NCI-H1048 (cell line): Measurements from ENCODE around the gene MRC2.
"Not testable (repeated sequence)": the region's sequence is repeated elsewhere in the genome, so short reads cannot be mapped to it uniquely, and the experiment has no call there.

Experiments used
- DNase-seq: peaks from one replicate; lab custom pipeline; 2025; lab: John Stamatoyannopoulos, UW

MRC2 gene, protein sequence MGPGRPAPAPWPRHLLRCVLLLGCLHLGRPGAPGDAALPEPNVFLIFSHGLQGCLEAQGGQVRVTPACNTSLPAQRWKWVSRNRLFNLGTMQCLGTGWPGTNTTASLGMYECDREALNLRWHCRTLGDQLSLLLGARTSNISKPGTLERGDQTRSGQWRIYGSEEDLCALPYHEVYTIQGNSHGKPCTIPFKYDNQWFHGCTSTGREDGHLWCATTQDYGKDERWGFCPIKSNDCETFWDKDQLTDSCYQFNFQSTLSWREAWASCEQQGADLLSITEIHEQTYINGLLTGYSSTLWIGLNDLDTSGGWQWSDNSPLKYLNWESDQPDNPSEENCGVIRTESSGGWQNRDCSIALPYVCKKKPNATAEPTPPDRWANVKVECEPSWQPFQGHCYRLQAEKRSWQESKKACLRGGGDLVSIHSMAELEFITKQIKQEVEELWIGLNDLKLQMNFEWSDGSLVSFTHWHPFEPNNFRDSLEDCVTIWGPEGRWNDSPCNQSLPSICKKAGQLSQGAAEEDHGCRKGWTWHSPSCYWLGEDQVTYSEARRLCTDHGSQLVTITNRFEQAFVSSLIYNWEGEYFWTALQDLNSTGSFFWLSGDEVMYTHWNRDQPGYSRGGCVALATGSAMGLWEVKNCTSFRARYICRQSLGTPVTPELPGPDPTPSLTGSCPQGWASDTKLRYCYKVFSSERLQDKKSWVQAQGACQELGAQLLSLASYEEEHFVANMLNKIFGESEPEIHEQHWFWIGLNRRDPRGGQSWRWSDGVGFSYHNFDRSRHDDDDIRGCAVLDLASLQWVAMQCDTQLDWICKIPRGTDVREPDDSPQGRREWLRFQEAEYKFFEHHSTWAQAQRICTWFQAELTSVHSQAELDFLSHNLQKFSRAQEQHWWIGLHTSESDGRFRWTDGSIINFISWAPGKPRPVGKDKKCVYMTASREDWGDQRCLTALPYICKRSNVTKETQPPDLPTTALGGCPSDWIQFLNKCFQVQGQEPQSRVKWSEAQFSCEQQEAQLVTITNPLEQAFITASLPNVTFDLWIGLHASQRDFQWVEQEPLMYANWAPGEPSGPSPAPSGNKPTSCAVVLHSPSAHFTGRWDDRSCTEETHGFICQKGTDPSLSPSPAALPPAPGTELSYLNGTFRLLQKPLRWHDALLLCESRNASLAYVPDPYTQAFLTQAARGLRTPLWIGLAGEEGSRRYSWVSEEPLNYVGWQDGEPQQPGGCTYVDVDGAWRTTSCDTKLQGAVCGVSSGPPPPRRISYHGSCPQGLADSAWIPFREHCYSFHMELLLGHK (N-terminal part only)

DNA sequence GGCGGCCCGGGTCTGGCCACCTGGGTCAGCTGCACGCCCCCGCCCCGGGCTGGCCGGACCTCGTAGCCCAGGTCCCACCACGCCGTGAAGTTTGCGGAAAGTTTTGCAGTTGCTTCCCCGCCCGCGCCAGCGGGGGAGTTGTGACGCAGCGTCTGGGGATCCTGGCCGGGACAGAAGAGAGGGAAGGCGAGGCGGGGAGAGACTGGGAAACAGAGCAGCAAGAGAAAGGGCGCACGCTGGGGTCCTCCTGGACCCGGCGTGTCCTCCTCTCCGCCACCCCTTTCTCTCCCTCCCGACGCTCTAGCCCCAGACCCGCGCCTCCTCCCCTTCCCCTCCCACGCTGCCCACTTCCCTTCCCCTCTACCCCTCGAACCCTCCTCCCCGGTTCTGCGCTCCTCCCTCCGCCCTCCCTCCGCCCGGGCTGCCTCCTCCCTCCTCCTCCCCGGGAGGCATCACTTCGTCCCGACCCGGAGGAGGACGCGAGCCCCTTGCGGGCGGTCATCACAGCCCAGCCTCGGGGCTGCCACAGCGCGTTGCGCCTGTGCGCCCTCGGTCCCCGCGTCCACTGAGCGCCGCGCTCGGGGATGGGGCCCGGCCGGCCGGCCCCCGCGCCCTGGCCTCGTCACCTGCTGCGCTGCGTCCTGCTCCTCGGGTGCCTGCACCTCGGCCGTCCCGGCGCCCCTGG lies at the start of gene MRC2:
Gene MRC2, plus strand, starts transcription at position 452 of the 685 bp plus-strand sequence. Its CDS starts 133 bp downstream, at position 585.
- no peak for DNase-seq

DNA sequence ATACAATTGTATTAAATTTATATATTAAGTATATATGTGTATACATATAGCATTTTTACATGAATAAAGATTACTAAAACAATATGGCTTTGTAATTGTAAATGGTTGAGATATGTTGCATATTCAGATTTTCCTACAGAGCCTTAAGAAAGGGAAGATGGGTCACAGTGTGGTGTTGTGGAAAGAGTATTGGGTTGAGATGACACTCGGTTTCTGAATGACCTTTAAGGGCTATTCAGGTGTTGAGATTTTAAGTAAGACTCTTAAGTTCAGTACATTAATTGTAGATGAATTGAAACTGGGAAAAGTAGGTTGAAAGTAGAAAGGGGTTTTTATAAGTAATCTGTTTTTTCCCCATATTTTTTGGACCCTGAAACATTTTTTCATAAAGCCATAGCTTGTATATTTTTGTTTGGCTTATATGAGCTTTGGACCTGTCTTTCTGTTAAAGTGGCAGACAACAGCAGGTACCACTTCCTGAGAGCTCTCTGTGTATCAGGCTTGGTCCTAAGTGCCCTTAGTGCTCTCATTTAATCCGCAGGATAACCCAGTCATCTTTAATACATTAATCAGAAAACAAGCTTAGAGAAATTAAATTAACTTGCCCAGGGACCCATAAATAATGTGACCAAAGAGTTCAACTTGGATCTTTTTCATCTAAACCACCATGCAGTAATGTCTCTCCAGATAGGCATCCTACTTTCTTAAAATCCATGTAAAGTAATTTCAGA lies 48.5 kb upstream of the MRC2 start:
- DNase-seq = no peak

DNA sequence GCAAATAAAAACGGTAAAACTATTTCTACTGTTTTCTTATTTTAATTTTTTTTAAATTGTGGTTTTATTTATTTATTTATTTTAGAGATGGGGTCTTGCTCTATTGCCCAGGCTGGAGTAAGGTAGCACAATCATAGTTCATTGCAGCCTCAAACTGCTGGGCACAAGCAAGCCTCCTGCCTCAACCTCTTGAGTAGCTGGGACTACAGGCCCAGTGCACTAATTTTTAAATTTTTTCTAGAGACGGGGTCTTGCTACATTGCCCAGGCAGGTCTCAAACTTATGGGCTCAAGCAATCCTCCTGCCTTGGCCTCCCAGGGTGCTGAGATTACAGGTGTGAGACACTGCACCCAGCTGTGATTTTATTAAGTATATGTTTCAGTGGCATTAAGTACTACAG lies 46.5 kb upstream of the MRC2 start:
- DNase-seq = no peak

DNA sequence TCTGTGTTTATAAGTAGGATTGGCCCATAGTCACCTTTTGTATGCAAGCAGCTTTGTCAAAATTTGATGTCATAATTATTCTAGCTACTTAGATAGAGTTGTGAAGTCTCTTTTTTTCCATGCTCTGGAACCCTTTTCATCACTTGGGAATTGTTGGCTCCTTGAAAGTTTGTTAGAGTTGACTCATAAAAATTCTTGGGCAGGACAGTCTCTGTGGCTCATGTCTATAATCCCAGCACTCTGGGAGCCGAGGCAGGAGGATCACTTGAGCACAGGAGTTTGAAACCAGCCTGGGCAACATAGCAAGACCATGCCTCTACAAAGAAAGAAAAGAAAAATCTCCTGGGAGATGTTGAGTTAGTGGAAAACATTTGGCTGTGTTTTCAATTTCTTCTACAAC lies 45.7 kb upstream of the MRC2 start:
- DNase-seq = no peak

DNA sequence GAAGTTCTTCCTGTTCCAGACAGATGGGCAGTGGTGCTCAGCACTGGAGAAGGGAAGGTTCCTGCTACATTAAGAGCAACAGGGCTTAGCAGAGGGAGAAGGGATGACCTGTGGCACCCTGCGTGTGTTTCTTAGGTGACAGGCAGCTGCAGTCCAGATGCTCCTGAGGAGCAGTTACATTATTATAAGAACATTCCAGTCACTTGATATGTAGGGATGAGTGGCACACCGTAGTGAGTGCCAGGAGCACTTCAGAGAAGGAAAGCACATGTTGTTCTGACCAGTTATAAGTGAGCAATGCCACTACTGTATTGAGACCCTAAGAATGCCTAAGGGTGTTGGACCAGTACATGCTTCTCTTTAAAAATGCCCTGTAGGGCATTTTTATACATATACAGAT lies 39.9 kb upstream of the MRC2 start:
- no peak for DNase-seq

DNA sequence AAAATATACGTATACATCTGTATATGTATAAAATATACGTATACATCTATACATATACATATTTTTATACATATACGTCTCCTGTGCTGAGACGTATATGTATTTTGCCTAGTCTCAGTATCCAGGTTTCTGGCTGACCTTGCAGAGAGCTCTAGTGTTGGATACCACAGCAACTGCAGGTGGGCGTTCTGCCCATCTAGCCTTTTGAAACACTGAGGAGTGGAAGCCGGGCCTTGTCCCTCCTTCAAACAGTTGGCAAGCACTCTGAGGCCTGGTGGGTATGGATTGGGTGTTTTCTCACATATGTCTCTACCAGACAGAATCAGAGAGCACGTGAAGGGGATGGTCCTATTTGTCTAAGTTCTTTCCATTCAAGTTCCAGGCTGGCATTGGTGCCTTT lies 39.4 kb upstream of the MRC2 start:
- no peak for DNase-seq

DNA sequence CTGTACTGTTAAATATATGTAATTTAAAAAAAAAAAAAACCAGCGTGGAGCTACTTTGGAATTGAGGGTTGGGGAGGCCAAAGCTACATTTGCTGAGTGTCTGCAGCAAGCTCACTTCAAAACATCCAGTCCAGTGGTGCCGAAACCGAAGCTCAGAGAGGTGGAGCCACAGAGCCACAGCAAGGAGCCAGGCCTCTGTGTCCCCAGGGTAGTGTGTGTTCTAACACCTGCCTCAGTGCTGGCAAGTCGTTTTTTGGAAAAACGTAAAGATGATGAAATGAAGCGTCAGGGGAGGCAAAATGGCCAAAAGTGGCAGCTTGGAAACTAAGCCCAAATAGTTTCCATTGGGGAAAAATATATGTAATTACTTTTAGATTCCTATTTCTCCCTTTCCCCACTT lies 36.1 kb upstream of the MRC2 start:
- DNase-seq = no peak

DNA sequence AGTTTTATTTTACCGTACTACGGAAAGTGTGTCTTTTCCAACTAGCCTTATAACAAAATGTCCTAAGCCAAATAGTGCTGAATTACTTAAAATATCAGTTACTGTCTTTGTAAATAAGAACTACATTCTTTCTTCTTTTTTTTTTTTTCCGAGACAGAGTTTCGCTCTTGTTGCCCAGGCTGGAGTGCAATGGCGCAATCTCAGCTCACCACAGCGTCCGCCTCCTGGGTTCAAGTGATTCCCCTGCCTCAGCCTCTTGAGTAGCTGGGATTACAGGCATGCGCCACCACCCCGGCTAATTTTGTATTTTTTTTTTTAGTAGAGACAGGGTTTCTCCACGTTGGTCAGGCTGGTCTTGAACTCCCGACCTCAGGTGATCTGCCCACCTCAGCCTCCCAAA lies 35.6 kb upstream of the MRC2 start:
- DNase-seq = not testable (repeated sequence)

DNA sequence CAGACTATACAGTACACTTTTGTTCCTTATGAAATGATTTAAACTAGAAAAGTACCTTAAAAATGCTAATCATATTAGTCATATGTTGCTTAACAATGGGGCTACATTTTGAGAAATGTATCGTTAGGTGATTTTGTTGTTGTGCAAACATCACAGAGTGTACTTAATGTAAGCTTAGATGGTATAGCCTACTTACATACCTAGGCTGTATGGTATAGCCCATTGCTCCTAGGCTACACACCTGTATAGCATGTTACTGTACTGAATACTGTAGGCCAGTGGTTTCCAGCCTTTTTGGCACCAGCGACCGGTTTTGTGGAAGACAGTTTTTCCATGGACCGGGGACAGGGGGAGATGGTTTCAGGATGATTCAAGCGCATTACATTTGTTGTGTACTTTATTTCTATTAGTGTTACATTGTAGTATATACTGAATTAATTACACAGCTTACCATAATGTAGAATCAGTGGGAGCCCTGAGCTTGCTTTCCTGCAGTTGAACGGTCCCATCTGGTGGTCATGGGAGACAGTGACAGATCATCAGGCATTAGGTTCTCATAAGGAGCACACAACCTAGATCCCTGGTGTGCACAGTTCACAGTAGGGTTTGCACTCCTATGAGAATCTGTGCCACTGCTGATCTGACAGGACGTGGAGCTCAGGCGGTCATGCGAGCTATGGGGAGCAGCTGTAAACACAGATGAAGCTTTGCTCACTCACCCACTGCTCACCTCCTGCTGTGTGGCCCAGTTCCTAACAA lies 35.0 kb upstream of the MRC2 start:
- DNase-seq = no peak

DNA sequence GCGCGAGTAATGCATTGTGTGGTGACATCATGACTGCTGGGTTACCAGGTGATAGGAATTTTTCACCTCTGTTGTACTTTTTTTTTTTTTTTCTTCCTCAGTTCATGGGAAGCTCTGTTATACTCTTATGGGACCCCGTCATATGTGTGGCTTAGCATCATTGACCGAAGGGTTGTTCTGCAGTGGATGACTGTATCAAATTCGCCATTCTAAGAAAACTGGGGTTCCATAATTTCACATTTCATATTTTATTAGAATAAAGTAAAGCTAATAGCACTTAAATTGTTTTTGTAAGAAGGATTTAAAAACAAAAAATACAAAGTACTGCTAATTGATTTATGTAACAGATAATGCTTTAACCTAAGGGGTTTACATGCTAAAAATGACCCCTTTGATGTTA lies 32.0 kb upstream of the MRC2 start:
- no peak for DNase-seq

DNA sequence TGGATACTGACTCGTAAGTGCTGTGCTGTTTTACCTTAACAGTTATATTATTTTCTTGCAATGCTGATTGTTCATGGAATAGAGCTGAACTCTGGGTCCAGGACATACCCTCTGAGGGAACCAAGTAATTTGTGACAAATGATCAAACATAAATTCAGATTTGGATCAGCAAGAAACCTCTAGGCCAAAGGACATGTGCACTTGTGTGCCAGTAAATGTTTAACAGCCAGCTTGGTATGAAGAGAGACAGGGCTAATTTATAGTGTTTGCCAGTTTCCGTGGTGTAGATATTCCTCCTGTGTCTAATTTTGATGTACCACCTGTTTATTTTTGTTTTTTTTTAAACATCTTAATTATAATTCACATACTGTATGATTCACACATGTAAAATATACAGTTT lies 30.8 kb upstream of the MRC2 start:
- no peak for DNase-seq

DNA sequence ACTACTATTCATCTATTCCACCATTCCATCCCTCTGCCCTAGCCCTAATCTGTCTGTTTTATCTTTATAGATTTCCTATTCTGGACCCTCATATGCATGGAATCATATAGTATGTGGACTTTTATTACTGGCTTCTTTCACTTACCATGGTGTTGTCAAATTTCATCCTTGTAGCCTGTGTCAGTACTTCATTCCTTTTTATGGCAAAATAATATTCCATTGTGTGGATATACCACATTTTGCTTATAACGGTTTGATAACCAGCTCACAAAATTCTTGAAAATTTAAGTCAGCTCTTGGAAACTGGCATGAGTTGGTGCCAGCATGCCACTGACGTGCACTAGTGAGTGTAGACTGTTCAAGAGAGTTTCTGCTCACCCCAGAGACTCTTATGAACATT lies 30.3 kb upstream of the MRC2 start:
- DNase-seq = no peak

DNA sequence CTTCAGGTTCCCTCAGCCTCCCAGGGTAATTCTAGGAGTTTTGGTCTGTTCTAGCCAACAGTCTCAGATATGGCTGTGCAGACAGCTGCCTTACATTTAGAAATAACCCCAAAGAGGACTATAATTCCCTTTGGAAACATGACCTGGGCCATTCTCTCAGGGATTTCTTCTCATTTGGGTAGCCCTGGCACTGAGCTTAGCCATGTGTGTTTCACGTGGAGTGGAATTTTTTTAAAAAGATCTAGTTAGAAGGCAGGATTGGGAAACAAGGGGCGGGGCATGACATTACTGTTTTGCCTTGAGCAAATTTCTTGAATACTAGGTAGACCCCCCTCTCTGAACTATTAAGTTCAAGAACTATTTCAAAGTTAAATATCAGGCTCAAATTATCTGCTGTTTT lies 29.6 kb upstream of the MRC2 start:
- DNase-seq = no peak

DNA sequence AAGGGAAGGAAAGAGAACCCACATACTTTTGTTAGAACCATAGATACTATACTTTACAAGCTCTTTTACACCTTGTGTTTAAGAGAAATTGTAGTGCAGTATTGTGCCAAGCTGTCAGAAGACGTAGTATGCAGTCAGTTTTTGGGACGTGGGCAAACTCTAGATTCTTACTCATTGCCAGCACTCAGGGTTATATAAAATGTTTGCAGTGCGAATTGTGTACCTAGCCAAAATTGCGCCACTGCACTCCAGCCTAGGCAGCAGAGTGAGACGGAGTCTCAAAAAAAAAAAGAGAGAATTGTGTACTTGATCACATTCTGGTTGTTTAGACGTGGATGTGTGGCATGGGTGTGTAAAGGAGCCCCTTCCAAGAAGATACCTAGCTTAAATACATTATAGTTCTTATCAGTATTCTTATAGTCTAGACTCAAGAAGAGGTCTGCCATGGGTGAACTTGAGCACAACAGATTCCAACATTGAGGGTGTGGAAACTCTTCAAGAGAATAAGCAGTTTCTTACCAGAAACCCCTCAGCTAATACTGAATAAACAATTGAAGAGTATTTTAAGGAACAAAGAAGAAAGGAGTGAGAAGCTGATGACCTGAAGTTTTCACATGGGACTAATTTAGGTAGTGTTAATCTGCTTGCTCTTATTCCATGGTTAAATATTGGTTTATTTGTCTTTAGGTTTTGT lies 27.4 kb upstream of the MRC2 start:
- no peak for DNase-seq

DNA sequence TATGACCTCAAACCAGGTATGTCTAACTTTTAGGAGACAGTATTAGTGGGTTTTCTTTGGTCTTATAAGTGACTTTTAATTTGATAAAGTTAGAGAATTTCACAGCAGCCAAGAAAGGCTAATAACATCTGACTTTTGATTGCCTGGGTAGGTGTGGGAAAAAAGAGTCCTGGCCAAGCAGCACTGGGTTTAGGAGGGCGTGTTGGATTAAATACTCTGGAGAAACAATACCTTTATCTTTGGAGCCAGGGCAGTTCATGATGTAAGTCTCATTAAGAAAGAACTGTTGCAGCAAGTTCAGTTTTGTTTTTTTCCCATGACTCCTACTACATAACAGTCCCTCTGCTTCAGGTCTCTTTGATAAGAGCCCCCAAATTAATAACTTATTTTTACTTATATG lies 26.7 kb upstream of the MRC2 start:
- no peak for DNase-seq

DNA sequence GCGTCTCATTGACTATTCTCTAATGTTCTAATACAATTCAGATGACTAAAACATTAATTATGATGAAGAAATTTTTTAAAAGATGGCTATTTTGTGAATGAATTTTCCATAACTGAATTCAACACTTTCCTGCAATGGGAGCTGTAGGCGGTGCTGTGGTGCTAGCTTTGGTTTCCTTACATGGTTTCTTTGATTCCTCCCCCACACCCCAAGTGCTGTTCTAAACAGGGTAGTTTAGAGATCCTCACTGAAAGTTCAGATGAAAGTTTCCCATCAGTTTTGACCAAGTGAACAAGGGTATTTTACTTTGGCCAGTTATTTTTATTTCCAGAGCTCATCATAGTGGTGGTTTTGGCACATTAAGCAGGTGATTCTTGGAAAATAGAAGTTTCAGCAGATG lies 26.0 kb upstream of the MRC2 start:
- DNase-seq = no peak

DNA sequence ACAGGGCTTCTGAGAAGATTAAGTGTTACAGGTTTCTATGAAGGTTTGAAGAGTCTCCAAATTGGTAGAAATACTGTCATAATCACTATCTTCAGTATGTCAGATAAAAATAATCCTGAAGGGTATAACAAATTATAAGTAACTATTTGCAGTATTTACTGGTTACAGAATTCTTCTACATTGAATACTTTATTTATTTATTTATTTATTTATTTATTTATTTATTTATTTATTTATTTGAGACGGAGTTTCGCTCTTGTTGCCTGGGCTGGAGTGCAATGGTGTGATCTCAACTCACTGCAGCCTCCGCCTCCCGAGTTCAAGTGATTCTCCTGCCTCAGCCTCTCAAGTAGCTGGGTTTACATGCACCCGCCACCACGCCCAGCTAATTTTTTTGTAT lies 23.7 kb upstream of the MRC2 start:
- DNase-seq = not testable (repeated sequence)

DNA sequence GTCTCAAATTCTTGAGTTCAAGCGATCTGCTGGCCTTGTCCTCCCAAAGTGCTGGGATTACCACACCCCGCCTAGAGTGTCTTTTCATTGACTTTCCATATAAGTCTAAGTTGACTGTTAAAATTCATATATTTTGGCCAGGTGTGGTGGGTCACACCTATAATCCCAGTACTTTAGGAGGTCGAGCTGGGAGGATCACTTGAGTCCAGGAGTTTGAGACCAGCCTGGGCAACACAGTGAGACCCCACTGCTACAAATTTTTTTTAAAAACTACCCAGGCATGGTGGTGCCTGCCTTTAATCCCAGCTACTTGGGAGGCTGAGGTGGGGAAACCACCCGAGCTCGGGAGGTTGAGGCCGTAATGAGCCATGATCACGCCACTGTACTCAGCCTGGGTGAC lies 21.9 kb upstream of the MRC2 start:
- DNase-seq = no peak

DNA sequence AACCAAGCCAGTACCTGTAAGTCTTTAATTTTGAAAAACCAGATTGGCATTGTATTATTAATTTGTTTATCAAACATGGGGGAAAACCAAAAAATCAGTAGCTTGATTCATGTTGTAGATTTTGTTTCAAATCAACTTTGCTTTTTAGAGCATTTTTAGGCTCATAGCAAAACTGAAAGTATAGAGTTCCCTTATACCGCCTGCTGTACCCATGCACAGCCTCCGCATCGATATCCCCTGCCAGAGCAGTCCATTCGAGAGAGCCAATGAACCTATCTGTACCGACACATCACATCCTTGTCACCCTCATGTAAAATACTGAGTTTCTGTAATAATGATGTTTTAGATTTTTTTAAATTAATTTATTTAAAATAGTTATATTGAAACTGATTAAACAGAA lies 16.2 kb upstream of the MRC2 start:
- no peak for DNase-seq

DNA sequence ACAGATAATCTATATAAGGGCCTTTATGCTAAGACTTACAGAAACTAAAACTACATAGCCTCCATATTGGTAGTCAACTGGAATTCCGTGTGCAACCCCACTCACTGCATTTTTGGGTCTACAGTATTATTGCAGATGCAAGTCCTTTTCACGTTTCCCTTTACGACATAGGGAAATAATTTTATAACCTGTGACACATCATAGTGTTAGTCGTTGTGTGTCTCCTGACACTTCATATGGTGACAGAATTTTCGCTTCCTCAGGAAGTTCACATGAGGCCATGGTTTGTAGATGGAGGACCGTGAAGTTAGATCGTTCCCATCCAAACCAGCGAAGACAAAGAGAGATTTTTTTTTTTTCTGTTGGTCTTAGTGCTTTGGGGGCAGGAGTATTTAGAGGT lies 15.7 kb upstream of the MRC2 start:
- no peak for DNase-seq
